Liver (tissue), 9 donors: ENCODE data around the gene LY6G5B. TPM values are rescaled to one million over a fixed set of nuclear protein-coding genes. Genes with fewer than 3 reads are reported as not detected.

Experiments
- DNase-seq: peaks from one replicate; pipeline ENCODE4 v3.0.0-alpha.2; 2017; ENCODE audit warnings: low spot score
- H3K27ac ChIP-seq, 2 donors: one replicate each; pipeline ENCODE4 v1.7.0; 2013; ENCODE audit warnings: inconsistent platforms in 2 of 2, low read length in 2 of 2, control low read depth in 1 of 2, low read depth in 1 of 2, mild to moderate bottlenecking in 1 of 2
- H3K27me3 ChIP-seq, 4 donors: one replicate each; pipeline versions ENCODE4 v1.6.1 to v1.7.0; 2013; ENCODE audit warnings: low read length in 3 of 4, inconsistent platforms in 1 of 4, mild to moderate bottlenecking in 1 of 4, moderate library complexity in 1 of 4; ENCODE audit not compliant: control insufficient read depth in 4 of 4, insufficient read depth in 4 of 4
- H3K36me3 ChIP-seq, 4 donors: one replicate each; pipeline versions ENCODE4 v1.6.1 to v1.7.0; 2013; ENCODE audit warnings: low read length in 3 of 4, mild to moderate bottlenecking in 3 of 4, low read depth in 1 of 4, moderate library complexity in 1 of 4; ENCODE audit not compliant: control insufficient read depth in 4 of 4, insufficient read depth in 3 of 4
- H3K4me1 ChIP-seq, 4 donors: one replicate each; pipeline versions ENCODE4 v1.6.1 to v1.7.0; 2013; ENCODE audit warnings: low read length in 3 of 4, mild to moderate bottlenecking in 3 of 4, moderate library complexity in 1 of 4; ENCODE audit not compliant: control insufficient read depth in 4 of 4, insufficient read depth in 4 of 4
- H3K4me3 ChIP-seq, 3 donors: one replicate each; pipeline versions ENCODE4 v1.6.1 to v1.7.0; 2013; ENCODE audit warnings: low read length in 3 of 3, control low read depth in 1 of 3, low read depth in 1 of 3, mild to moderate bottlenecking in 1 of 3
- H3K9ac ChIP-seq, 2 donors: one replicate each; pipeline ENCODE4 v1.7.0; 2013; ENCODE audit warnings: low read length in 2 of 2, mild to moderate bottlenecking in 2 of 2, moderate library complexity in 2 of 2, control low read depth in 1 of 2, low read depth in 1 of 2
- H3K9me3 ChIP-seq, 4 donors: one replicate each; pipeline versions ENCODE4 v1.6.1 to v1.7.0; 2013; ENCODE audit warnings: low read length in 3 of 4; ENCODE audit not compliant: control insufficient read depth in 4 of 4
- EGR1 ChIP-seq, 2 donors: IDR thresholded peaks; 2 replicates each; pipeline ENCODE4 v1.6.1; 2016 to 2018; ENCODE audit warnings: antibody characterized with exemption in 2 of 2, low read depth in 2 of 2
- FOXA1 ChIP-seq: IDR thresholded peaks from 2 replicates; pipeline ENCODE4 v1.6.1; 2016; ENCODE audit warnings: antibody characterized with exemption
- FOXA2 ChIP-seq: IDR thresholded peaks from 2 replicates; pipeline ENCODE4 v1.6.1; 2016; ENCODE audit warnings: antibody characterized with exemption
- GABPA ChIP-seq, 2 donors: IDR thresholded peaks in 1 of 2; conservative IDR thresholded peaks in 1 of 2; 2 replicates each; pipeline ENCODE4 v1.6.1; 2016; ENCODE audit warnings: antibody characterized with exemption in 2 of 2, mild to moderate bottlenecking in 1 of 2, moderate library complexity in 1 of 2
- JUND ChIP-seq, 2 donors: IDR thresholded peaks; 2 replicates each; pipeline ENCODE4 v1.6.1; 2016; ENCODE audit warnings: antibody characterized with exemption in 2 of 2
- NR2F2 ChIP-seq: IDR thresholded peaks from 2 replicates; pipeline ENCODE4 v1.6.1; 2016; ENCODE audit warnings: antibody characterized with exemption
- RAD21 ChIP-seq, 2 donors: IDR thresholded peaks; 2 replicates each; pipeline ENCODE4 v1.6.1; 2016; ENCODE audit warnings: antibody characterized with exemption in 2 of 2, mild to moderate bottlenecking in 2 of 2
- RXRA ChIP-seq, 2 donors: IDR thresholded peaks; 2 replicates each; pipeline ENCODE4 v1.6.1; 2017 to 2018; ENCODE audit warnings: antibody characterized with exemption in 2 of 2, mild to moderate bottlenecking in 1 of 2
- SP1 ChIP-seq: IDR thresholded peaks from 2 replicates; pipeline ENCODE4 v1.6.1; 2018; ENCODE audit warnings: antibody characterized with exemption, mild to moderate bottlenecking
- TAF1 ChIP-seq: conservative IDR thresholded peaks from 2 replicates; pipeline ENCODE4 v1.6.1; 2016; ENCODE audit warnings: antibody characterized with exemption, mild to moderate bottlenecking
- YY1 ChIP-seq: IDR thresholded peaks from 2 replicates; pipeline ENCODE4 v1.6.1; 2016; ENCODE audit warnings: antibody characterized with exemption, mild to moderate bottlenecking
- WGBS: extraction: QIAGEN DNeasy Blood & Tissue Kit; methylation state at CpG from one replicate; pipeline ENCODE4 v1.1.7; 2013; 5-methylcytosine and 5-hydroxymethylcytosine counted together
- polyA plus RNA-seq, 2 donors: library from polyadenylated mRNA; stranded (reverse) in 1 of 2; unstranded in 1 of 2; fragments of 200-250 nt in 1 of 2; fragments of >200 nt in 1 of 2; fragmentation: Nextera tagmentation in 1 of 2; extraction: Ambion mirVana in 1 of 2; gene quantifications; one replicate each; pipeline versions ENCODE4 v1.2.1 to v1.2.3, GENCODE V29; 2013 to 2015
- total RNA-seq, 2 donors: library from RNA; depleted of rRNA; stranded (reverse); fragments of >200 nt; gene quantifications; one replicate each; pipeline ENCODE4 v1.2.3, GENCODE V29; 2014
- TF ChIP-seq, protein P1 (sequence below): IDR thresholded peaks from 2 replicates; pipeline ENCODE4 v1.6.1; 2016; ENCODE audit warnings: antibody characterized with exemption
- TF ChIP-seq, protein P2 (sequence below): IDR thresholded peaks from 2 replicates; pipeline ENCODE4 v1.6.1; 2016; ENCODE audit warnings: antibody characterized with exemption, mild to moderate bottlenecking
- TF ChIP-seq, protein P3 (sequence below): fragments of 150-350 bp; IDR thresholded peaks from 2 replicates; pipeline ENCODE4 v1.5.1; 2017; ENCODE audit warnings: improper control_type of control experiment, low read depth, low read length; ENCODE audit not compliant: missing input control
- TF ChIP-seq, protein P4 (sequence below): IDR thresholded peaks from 2 replicates; pipeline ENCODE4 v1.6.1; 2016; ENCODE audit warnings: antibody characterized with exemption
- TF ChIP-seq, protein P5 (sequence below): IDR thresholded peaks from 2 replicates; pipeline ENCODE4 v1.6.1; 2016; ENCODE audit warnings: antibody characterized with exemption
- donor health status: healthy.
- donor health status: healthy.
- donor health status: healthy.
- donor health status: healthy.
- donor health status: healthy.

LY6G5B gene
- total and polyA plus RNA-seq, 4 donors = 1.2 to 5.9 (median 2.1) TPM

DNA sequence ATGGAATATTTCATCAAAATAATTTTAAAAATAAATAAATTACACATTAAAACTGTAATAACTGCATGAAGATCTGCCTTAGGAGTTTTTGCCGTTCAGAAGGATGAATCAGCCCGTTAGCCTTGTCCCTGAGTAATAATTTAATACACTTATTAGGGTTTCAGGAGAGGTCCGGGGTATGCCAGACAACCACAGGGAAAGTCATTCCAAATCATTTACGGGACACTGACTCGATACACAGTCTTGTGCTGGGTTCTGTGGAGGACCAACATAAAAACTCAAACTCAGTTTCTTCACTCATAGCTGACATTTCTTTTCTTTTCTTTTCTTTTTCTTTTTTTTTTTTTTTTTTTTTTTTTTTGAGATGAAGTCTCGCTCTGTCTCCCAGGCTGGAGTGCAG lies 36.2 kb downstream of the LY6G5B start:
- no peaks in the 10 kb centered on the region for H3K27me3 ChIP-seq
- TF ChIP-seq, protein P1, sequence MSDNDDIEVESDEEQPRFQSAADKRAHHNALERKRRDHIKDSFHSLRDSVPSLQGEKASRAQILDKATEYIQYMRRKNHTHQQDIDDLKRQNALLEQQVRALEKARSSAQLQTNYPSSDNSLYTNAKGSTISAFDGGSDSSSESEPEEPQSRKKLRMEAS = no peak
- no peak for TF ChIP-seq EGR1 (IDR thresholded peaks at IDR 0.05; ENCODE audit: low read depth in 2 of 2)
- TF ChIP-seq, protein P2, sequence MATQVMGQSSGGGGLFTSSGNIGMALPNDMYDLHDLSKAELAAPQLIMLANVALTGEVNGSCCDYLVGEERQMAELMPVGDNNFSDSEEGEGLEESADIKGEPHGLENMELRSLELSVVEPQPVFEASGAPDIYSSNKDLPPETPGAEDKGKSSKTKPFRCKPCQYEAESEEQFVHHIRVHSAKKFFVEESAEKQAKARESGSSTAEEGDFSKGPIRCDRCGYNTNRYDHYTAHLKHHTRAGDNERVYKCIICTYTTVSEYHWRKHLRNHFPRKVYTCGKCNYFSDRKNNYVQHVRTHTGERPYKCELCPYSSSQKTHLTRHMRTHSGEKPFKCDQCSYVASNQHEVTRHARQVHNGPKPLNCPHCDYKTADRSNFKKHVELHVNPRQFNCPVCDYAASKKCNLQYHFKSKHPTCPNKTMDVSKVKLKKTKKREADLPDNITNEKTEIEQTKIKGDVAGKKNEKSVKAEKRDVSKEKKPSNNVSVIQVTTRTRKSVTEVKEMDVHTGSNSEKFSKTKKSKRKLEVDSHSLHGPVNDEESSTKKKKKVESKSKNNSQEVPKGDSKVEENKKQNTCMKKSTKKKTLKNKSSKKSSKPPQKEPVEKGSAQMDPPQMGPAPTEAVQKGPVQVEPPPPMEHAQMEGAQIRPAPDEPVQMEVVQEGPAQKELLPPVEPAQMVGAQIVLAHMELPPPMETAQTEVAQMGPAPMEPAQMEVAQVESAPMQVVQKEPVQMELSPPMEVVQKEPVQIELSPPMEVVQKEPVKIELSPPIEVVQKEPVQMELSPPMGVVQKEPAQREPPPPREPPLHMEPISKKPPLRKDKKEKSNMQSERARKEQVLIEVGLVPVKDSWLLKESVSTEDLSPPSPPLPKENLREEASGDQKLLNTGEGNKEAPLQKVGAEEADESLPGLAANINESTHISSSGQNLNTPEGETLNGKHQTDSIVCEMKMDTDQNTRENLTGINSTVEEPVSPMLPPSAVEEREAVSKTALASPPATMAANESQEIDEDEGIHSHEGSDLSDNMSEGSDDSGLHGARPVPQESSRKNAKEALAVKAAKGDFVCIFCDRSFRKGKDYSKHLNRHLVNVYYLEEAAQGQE = no peak
- TF ChIP-seq YY1 = no peak
- TF ChIP-seq, protein P3, sequence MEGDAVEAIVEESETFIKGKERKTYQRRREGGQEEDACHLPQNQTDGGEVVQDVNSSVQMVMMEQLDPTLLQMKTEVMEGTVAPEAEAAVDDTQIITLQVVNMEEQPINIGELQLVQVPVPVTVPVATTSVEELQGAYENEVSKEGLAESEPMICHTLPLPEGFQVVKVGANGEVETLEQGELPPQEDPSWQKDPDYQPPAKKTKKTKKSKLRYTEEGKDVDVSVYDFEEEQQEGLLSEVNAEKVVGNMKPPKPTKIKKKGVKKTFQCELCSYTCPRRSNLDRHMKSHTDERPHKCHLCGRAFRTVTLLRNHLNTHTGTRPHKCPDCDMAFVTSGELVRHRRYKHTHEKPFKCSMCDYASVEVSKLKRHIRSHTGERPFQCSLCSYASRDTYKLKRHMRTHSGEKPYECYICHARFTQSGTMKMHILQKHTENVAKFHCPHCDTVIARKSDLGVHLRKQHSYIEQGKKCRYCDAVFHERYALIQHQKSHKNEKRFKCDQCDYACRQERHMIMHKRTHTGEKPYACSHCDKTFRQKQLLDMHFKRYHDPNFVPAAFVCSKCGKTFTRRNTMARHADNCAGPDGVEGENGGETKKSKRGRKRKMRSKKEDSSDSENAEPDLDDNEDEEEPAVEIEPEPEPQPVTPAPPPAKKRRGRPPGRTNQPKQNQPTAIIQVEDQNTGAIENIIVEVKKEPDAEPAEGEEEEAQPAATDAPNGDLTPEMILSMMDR = no peak
- TF ChIP-seq SP1 = no peak
- TF ChIP-seq TAF1 = no peak
- no peak for TF ChIP-seq NR2F2
- TF ChIP-seq RXRA (IDR thresholded peaks at IDR 0.05) = no peak
- TF ChIP-seq RAD21 (IDR thresholded peaks at IDR 0.05) = no peak
- TF ChIP-seq, protein P4, sequence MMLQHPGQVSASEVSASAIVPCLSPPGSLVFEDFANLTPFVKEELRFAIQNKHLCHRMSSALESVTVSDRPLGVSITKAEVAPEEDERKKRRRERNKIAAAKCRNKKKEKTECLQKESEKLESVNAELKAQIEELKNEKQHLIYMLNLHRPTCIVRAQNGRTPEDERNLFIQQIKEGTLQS = no peak
- TF ChIP-seq JUND (IDR thresholded peaks at IDR 0.05) = no peak
- no peaks in the 10 kb centered on the region for H3K36me3 ChIP-seq
- DNase-seq = no peak
- no peak overlapping the region for H3K4me3 ChIP-seq
- H3K4me1 ChIP-seq = peaks cover 0 to 15% (median 11%) of the 10 kb centered on the region in 4 donors
- no peak overlapping the region for H3K9ac ChIP-seq
- H3K9me3 ChIP-seq = no peaks in the 10 kb centered on the region
- H3K27ac ChIP-seq = no peak overlapping the region
- 94% methylated on average over 6 of the region's 6 CpGs for WGBS

DNA sequence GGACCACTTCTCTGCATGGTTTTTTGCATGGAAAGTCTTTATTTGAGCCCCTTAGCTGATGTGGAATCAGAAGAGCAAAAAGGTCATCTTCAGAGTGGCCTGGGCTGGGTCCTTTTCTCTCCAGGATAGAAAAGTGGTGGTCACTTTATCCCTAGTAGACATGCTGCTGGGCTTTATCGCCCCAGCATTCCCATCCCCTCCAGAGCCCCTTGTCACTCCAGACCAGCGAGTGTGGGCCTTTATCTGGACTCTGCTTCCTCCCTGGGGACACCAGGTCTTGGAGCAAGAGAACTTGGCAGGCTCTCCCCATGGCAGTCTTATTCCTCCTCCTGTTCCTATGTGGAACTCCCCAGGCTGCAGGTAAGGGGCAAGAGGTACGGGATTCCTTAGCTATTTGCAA lies 36.8 kb downstream of the LY6G5B start, which contains the start of gene LY6G6F:
TSS of gene LY6G6F (plus strand) at position 268 of the 400 bp plus-strand sequence. CDS start at position 309, 41 bp downstream.
- no peak within 1 kb of the TSS for H3K4me3 ChIP-seq
- no peaks in the 10 kb centered on the region for H3K36me3 ChIP-seq
- no peak within 1 kb of the TSS for H3K27ac ChIP-seq
- TF ChIP-seq YY1 (no peak), GABPA (IDR thresholded peaks at IDR 0.05 in 1 of 2, conservative IDR thresholded peaks at IDR 0.05 in 1 of 2) (no peak), RXRA (IDR thresholded peaks at IDR 0.05) (no peak), EGR1 (IDR thresholded peaks at IDR 0.05; ENCODE audit: low read depth in 2 of 2) (no peak), FOXA1 (no peak), FOXA2 (no peak)
- TF ChIP-seq, protein P2 = no peak
- TF ChIP-seq, protein P5, sequence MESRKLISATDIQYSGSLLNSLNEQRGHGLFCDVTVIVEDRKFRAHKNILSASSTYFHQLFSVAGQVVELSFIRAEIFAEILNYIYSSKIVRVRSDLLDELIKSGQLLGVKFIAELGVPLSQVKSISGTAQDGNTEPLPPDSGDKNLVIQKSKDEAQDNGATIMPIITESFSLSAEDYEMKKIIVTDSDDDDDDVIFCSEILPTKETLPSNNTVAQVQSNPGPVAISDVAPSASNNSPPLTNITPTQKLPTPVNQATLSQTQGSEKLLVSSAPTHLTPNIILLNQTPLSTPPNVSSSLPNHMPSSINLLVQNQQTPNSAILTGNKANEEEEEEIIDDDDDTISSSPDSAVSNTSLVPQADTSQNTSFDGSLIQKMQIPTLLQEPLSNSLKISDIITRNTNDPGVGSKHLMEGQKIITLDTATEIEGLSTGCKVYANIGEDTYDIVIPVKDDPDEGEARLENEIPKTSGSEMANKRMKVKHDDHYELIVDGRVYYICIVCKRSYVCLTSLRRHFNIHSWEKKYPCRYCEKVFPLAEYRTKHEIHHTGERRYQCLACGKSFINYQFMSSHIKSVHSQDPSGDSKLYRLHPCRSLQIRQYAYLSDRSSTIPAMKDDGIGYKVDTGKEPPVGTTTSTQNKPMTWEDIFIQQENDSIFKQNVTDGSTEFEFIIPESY = no peak
- TF ChIP-seq, protein P1 = no peak
- TF ChIP-seq, protein P4 = no peak
- H3K27me3 ChIP-seq = no peaks in the 10 kb centered on the region
- no peak within 1 kb of the TSS for H3K9ac ChIP-seq
- H3K4me1 ChIP-seq = peaks cover 0 to 8% (median 6%) of the 10 kb centered on the region in 4 donors
- 70% methylated on average over 3 of the region's 3 CpGs for WGBS
- no peak for DNase-seq
- no peaks in the 10 kb centered on the region for H3K9me3 ChIP-seq
